ENCODE data around the gene IFNA17.
"Not testable (repeated sequence)": the region's sequence is repeated elsewhere in the genome, so short reads cannot be mapped to it uniquely, and the experiment has no call there.

IFNA17 gene

GRCh38 chr9:21205204-21205603 lies 22.8 kb downstream of the IFNA17 start:
- no peaks in the 10 kb centered on the region for H3K9me3 ChIP-seq (ENCODE audit: control insufficient read depth, insufficient read depth, low read length)
- no peaks in the 10 kb centered on the region for H3K27me3 ChIP-seq (ENCODE audit: control insufficient read depth, insufficient read depth, low read length)
- no peak overlapping the region for H3K9ac ChIP-seq (ENCODE audit: low read depth, low read length)
- H3K4me3 ChIP-seq (ENCODE audit: low read depth, low read length): no peak overlapping the region
- no peaks in the 10 kb centered on the region for H3K36me3 ChIP-seq (ENCODE audit: control insufficient read depth, insufficient read depth, low read length)
- H3K4me1 ChIP-seq (ENCODE audit: control insufficient read depth, insufficient read depth, low read length): no peaks in the 10 kb centered on the region

GRCh38 chr9:21202105-21202504 lies 25.9 kb downstream of the IFNA17 start, which contains the start of gene IFNA7:
Gene IFNA7, minus strand, starts transcription at chr9:21202205. Its CDS starts 40 bp downstream, at chr9:21202165.
- not testable (repeated sequence) for H3K4me1 ChIP-seq (ENCODE audit: control insufficient read depth, insufficient read depth, low read length); H3K4me3 ChIP-seq (ENCODE audit: low read depth, low read length); H3K27me3 ChIP-seq (ENCODE audit: control insufficient read depth, insufficient read depth, low read length); H3K36me3 ChIP-seq (ENCODE audit: control insufficient read depth, insufficient read depth, low read length); H3K9me3 ChIP-seq (ENCODE audit: control insufficient read depth, insufficient read depth, low read length); H3K9ac ChIP-seq (ENCODE audit: low read depth, low read length)

- H3K4me3 ChIP-seq (ENCODE audit: low read depth, low read length); H3K9me3 ChIP-seq (ENCODE audit: control insufficient read depth, insufficient read depth, low read length); H3K4me1 ChIP-seq (ENCODE audit: control insufficient read depth, insufficient read depth, low read length); H3K36me3 ChIP-seq (ENCODE audit: control insufficient read depth, insufficient read depth, low read length); H3K27me3 ChIP-seq (ENCODE audit: control insufficient read depth, insufficient read depth, low read length); H3K9ac ChIP-seq (ENCODE audit: low read depth, low read length): not testable (repeated sequence)
Measured at GRCh38 chr9:21194867-21195776, 32.9 kb downstream of the IFNA17 start.

- H3K36me3 ChIP-seq (ENCODE audit: control insufficient read depth, insufficient read depth, low read length); H3K9ac ChIP-seq (ENCODE audit: low read depth, low read length); H3K4me1 ChIP-seq (ENCODE audit: control insufficient read depth, insufficient read depth, low read length); H3K27me3 ChIP-seq (ENCODE audit: control insufficient read depth, insufficient read depth, low read length); H3K9me3 ChIP-seq (ENCODE audit: control insufficient read depth, insufficient read depth, low read length); H3K4me3 ChIP-seq (ENCODE audit: low read depth, low read length): not testable (repeated sequence)
Measured at GRCh38 chr9:21187487-21187886, 40.5 kb downstream of the IFNA17 start, which contains the start of gene IFNA4. Gene IFNA4, minus strand, starts transcription at chr9:21187587. Its CDS starts 56 bp downstream, at chr9:21187531.

DNA sequence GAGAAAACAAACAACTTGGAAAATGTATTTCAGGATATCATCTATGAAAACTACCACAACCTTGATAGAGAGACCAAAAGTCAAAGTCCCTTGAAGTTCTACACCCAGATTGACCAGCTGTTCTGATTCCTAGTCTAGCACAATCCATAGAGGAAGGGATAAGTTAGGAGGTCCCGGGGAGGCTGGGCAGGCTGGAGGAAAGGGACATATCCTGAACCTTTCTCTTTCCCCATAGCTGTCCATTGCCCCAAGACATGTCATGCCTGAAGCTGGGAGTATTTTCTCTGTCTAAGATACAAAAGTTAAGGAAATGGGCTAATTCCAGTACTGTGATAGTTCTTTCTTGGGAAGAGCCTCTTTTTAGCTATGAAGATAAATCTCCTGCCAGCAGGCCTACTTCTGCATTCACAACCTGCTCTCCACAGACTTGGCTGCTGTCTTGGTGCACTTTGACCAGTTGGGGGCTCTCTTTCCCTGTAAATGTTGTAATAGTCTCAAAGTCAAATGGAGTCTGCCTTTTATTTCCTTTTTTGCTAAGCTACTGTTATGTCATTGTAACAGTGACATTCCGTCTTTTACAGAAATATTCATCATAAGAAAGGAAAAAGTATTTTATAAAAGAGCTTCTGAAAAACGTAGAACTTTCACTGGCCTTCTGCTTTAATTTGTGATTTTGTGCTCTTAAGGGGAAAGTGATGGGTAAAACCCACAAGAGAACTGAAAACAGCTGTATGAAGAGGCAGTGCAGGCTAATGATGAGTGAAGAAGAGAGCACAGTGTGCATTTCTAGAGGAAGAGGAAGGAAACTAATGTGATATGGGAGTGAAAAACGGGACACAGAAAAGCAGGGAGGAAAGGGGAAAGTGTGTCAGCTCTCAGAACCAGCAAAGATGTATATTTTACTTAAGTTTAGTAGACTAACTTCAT lies 44.9 kb downstream of the IFNA17 start:
- not testable (repeated sequence) for H3K4me3 ChIP-seq (ENCODE audit: low read depth, low read length)

More for the DNA sequence above, 44.9 kb downstream of the IFNA17 start:
- H3K9ac ChIP-seq (ENCODE audit: low read depth, low read length); H3K36me3 ChIP-seq (ENCODE audit: control insufficient read depth, insufficient read depth, low read length); H3K9me3 ChIP-seq (ENCODE audit: control insufficient read depth, insufficient read depth, low read length); H3K4me1 ChIP-seq (ENCODE audit: control insufficient read depth, insufficient read depth, low read length); H3K27me3 ChIP-seq (ENCODE audit: control insufficient read depth, insufficient read depth, low read length): not testable (repeated sequence)

Measured in iPS-15b (cell line).